GM12878 (cell line): ENCODE results near the gene SORCS2.

Experiments used
- EP300 ChIP-seq, 2 experiments: fragments of 150-350 bp in 1 of 2; IDR thresholded peaks; 2 replicates each; pipeline ENCODE4 v1.6.1; 2011 to 2012; ENCODE audit warnings: low read depth in 2 of 2, low read length in 2 of 2, borderline replicate concordance in 1 of 2, improper control_type of control experiment in 1 of 2, inconsistent platforms in 1 of 2; ENCODE audit not compliant: control insufficient read depth in 1 of 2
- EZH2 ChIP-seq: IDR thresholded peaks from 2 replicates; pipeline ENCODE4 v1.6.1; 2012; ENCODE audit warnings: low read depth, mild to moderate bottlenecking, control low read depth, inconsistent platforms, low read length, borderline replicate concordance; ENCODE audit not compliant: control insufficient read depth
- PAX8 ChIP-seq: fragments of 450-650 bp; IDR thresholded peaks from 2 replicates; pipeline ENCODE4 v1.6.1; 2017; ENCODE audit warnings: mild to moderate bottlenecking, moderate library complexity
- RB1 ChIP-seq: fragments of 450-650 bp; formaldehyde crosslinking; IDR thresholded peaks from 2 replicates; pipeline ENCODE4 v1.6.1; 2017; ENCODE audit warnings: mild to moderate bottlenecking, borderline replicate concordance
- SP1 ChIP-seq: IDR thresholded peaks from one replicate; pipeline ENCODE4 v1.6.1; 2011; ENCODE audit warnings: low read depth, low read length
- SUPT20H ChIP-seq: IDR thresholded peaks from 2 replicates; pipeline ENCODE4 v1.6.1; 2011; ENCODE audit warnings: low read depth, mild to moderate bottlenecking, low read length, moderate library complexity, borderline replicate concordance; ENCODE audit not compliant: control insufficient read depth
- TAF1 ChIP-seq: IDR thresholded peaks from 2 replicates; pipeline ENCODE4 v1.6.1; 2011; ENCODE audit warnings: mild to moderate bottlenecking, low read depth, low read length, borderline replicate concordance
- TF ChIP-seq, protein P1 (sequence below): fragments of 150-350 bp; IDR thresholded peaks from 2 replicates; pipeline ENCODE4 v1.6.1; 2016; ENCODE audit warnings: low read depth, low read length

DNA sequence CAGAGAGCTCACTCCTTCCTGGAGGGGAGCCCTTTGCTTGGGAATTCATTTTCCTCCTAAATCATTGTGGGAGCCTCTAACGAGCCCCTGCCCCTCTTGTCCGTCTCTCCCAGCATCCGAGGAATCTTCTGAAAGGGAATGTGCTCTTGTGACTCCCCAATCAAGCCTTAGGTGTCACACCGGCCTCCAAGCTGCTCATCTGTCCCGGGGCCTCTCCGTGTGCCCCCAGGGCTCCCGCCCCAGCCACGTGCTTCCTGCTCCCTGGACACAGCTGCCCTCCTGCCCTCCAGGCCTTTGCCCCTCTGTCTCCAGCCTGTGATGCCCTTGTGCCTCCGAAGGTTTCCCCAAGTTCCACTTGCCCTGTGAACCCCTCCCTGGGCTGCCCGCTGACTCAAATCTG lies 507.5 kb downstream of the SORCS2 start:
- TF ChIP-seq EZH2 (no peak), SUPT20H (no peak), RB1 (no peak), TAF1 (no peak), SP1 (no peak), EP300 (IDR thresholded peaks at IDR 0.05; ENCODE audit: borderline replicate concordance in 1 of 2, control insufficient read depth in 1 of 2, low read depth in 2 of 2, low read length in 2 of 2) (no peak), PAX8 (no peak)
- TF ChIP-seq, protein P1, sequence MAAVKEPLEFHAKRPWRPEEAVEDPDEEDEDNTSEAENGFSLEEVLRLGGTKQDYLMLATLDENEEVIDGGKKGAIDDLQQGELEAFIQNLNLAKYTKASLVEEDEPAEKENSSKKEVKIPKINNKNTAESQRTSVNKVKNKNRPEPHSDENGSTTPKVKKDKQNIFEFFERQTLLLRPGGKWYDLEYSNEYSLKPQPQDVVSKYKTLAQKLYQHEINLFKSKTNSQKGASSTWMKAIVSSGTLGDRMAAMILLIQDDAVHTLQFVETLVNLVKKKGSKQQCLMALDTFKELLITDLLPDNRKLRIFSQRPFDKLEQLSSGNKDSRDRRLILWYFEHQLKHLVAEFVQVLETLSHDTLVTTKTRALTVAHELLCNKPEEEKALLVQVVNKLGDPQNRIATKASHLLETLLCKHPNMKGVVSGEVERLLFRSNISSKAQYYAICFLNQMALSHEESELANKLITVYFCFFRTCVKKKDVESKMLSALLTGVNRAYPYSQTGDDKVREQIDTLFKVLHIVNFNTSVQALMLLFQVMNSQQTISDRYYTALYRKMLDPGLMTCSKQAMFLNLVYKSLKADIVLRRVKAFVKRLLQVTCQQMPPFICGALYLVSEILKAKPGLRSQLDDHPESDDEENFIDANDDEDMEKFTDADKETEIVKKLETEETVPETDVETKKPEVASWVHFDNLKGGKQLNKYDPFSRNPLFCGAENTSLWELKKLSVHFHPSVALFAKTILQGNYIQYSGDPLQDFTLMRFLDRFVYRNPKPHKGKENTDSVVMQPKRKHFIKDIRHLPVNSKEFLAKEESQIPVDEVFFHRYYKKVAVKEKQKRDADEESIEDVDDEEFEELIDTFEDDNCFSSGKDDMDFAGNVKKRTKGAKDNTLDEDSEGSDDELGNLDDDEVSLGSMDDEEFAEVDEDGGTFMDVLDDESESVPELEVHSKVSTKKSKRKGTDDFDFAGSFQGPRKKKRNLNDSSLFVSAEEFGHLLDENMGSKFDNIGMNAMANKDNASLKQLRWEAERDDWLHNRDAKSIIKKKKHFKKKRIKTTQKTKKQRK: no peak
